ENCODE data around the gene PSMD6.

The PSMD6 gene

GRCh38 chr3:63966007-63966406 is 57.3 kb downstream of the PSMD6 start:
- Histone ChIP-seq H3K36me3 (no peaks in the 10 kb centered on the region), H3K9me3 (no peaks in the 10 kb centered on the region), H3K4me1 (peaks cover 0 to 60% (median 46%) of the 10 kb centered on the region in 4 donors), H3K27ac (no peak overlapping the region), H3K4me3 (no peak overlapping the region), H3K27me3 (no peaks in the 10 kb centered on the region)
- DNase-seq: no peak
- TF ChIP-seq CTCF (IDR thresholded peaks at IDR 0.05): no peak
- intact Hi-C loops (cut with DNase I; ENCODE audit: low total_unique reads): no loop called here

- no peak for DNase-seq
- H3K27me3 ChIP-seq: no peaks in the 10 kb centered on the region
- H3K36me3 ChIP-seq: no peaks in the 10 kb centered on the region
- no peaks in the 10 kb centered on the region for H3K9me3 ChIP-seq
- no peak overlapping the region for H3K27ac ChIP-seq
- H3K4me3 ChIP-seq: no peak overlapping the region
- TF ChIP-seq CTCF (IDR thresholded peaks at IDR 0.05): no peak
- intact Hi-C loops (cut with DNase I; ENCODE audit: low total_unique reads): no loop called here
- H3K4me1 ChIP-seq: peaks cover 0 to 53% (median 39%) of the 10 kb centered on the region in 4 donors
These were observed 58.4 kb downstream of the PSMD6 start for GRCh38 chr3:63964681-63965485.

- H3K4me3 ChIP-seq: no peak overlapping the region
- H3K9me3 ChIP-seq: no peaks in the 10 kb centered on the region
- intact Hi-C loops (cut with DNase I; ENCODE audit: low total_unique reads): no loop called here
- TF ChIP-seq CTCF (IDR thresholded peaks at IDR 0.05): no peak
- no peaks in the 10 kb centered on the region for H3K27me3 ChIP-seq
- H3K4me1 ChIP-seq: peaks cover 0 to 44% (median 30%) of the 10 kb centered on the region in 4 donors
- no peak overlapping the region for H3K27ac ChIP-seq
- DNase-seq: no peak
- H3K36me3 ChIP-seq: no peaks in the 10 kb centered on the region
These were observed 59.8 kb downstream of the PSMD6 start for GRCh38 chr3:63963496-63963895.

- no peak for DNase-seq
- H3K27ac ChIP-seq: no peak overlapping the region
- no peak overlapping the region for H3K4me3 ChIP-seq
- no peaks in the 10 kb centered on the region for H3K27me3 ChIP-seq
- no peaks in the 10 kb centered on the region for H3K36me3 ChIP-seq
- peak; percentile 52 to 54 for TF ChIP-seq CTCF (IDR thresholded peaks at IDR 0.05)
- H3K9me3 ChIP-seq: no peaks in the 10 kb centered on the region
- peaks cover 0 to 29% (median 19%) of the 10 kb centered on the region in 4 donors for H3K4me1 ChIP-seq
- intact Hi-C loops (cut with DNase I; ENCODE audit: low total_unique reads): no loop called here
These were observed 61.4 kb downstream of the PSMD6 start for GRCh38 chr3:63961891-63962290.

Measured in tibial artery (tissue), 4 donors.